DND-41 (cell line): ENCODE results near the gene MARCHF3.

ENCODE experiments used
- EZH2 ChIP-seq: IDR thresholded peaks from 3 replicates; pipeline ENCODE4 v1.6.1; 2012; ENCODE audit warnings: borderline replicate concordance, low read depth, mild to moderate bottlenecking, moderate library complexity, low read length, inconsistent platforms; ENCODE audit not compliant: severe bottlenecking
- TF ChIP-seq, protein P1 (sequence below): IDR thresholded peaks from 2 replicates; pipeline ENCODE4 v1.5.1; 2012; ENCODE audit warnings: borderline replicate concordance, low read length, moderate library complexity, mild to moderate bottlenecking; ENCODE audit not compliant: poor library complexity, severe bottlenecking; ENCODE audit errors: extremely low read depth

DNA sequence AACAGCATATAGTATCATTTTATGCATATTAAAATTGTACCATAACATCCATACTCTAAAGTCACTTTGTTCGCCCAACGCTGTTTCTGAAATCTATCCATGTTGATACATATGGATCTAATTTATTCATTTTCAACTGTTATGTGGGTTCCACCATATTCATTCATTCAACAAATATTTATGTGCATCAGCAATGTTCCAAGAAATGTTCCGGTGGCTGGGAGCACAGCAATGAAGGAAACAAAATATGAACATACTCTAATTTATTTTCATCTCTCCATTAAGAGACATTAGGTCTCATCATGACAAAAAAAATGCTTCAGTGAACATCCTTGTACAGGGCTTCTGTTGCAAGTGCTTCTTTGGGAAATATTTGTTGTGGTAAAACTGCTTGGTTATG lies 75.4 kb downstream of the MARCHF3 start:
- TF ChIP-seq, protein P1, sequence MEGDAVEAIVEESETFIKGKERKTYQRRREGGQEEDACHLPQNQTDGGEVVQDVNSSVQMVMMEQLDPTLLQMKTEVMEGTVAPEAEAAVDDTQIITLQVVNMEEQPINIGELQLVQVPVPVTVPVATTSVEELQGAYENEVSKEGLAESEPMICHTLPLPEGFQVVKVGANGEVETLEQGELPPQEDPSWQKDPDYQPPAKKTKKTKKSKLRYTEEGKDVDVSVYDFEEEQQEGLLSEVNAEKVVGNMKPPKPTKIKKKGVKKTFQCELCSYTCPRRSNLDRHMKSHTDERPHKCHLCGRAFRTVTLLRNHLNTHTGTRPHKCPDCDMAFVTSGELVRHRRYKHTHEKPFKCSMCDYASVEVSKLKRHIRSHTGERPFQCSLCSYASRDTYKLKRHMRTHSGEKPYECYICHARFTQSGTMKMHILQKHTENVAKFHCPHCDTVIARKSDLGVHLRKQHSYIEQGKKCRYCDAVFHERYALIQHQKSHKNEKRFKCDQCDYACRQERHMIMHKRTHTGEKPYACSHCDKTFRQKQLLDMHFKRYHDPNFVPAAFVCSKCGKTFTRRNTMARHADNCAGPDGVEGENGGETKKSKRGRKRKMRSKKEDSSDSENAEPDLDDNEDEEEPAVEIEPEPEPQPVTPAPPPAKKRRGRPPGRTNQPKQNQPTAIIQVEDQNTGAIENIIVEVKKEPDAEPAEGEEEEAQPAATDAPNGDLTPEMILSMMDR, result no peak
- TF ChIP-seq EZH2, result no peak
